ENCODE data around the gene ARID1B. TPM values are rescaled to one million over a fixed set of nuclear protein-coding genes. Genes with fewer than 3 reads are reported as not detected.

Gene ARID1B
- polyA plus RNA-seq, 1 donor, result 66.0 TPM

- no peak for DNase-seq (ENCODE audit: low read depth)
Measured at GRCh38 chr6:156905801-156906200, 128.6 kb downstream of the ARID1B start.

GRCh38 chr6:156906451-156906850, 129.3 kb downstream of the ARID1B start:
- no peak for DNase-seq (ENCODE audit: low read depth)

- DNase-seq (ENCODE audit: low read depth), result no peak
Measured at GRCh38 chr6:156909212-156910010, 132.2 kb downstream of the ARID1B start.

DNA sequence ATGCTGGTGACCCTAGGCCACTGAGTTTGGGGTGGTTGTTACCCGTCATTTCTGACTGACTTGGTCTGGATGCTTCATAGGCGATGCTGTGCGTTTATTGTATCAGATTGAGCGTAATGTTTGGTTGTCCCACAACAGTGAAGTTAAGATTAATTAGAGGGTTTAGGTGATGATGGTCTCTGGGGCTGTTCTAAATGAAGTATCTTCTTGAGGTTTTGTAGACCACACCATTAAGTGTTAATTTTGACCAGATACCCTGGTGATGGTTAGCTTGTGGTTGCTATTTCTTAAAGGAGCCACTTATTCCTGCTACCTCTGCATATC, 132.8 kb downstream of the ARID1B start:
- DNase-seq (ENCODE audit: low read depth), result no peak

DNA sequence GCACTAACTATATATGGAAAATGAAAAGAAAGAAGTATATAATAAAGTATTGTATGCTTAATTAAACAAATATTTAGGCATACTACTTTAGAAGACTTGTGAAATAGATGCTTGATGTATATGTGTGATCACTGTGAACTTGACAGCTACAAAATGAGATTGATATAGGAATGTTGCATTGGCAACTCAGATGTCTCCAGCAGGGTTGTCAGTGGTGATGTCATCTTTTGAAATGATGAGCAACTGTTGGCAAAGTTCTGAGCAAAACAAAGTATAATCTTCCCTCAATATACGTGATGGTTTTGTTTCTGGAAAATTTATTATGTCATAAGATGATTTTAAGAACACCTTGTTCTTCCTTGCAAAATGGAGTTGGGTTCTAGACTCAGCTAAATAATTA, 133.8 kb downstream of the ARID1B start:
- DNase-seq (ENCODE audit: low read depth), result no peak

DNA sequence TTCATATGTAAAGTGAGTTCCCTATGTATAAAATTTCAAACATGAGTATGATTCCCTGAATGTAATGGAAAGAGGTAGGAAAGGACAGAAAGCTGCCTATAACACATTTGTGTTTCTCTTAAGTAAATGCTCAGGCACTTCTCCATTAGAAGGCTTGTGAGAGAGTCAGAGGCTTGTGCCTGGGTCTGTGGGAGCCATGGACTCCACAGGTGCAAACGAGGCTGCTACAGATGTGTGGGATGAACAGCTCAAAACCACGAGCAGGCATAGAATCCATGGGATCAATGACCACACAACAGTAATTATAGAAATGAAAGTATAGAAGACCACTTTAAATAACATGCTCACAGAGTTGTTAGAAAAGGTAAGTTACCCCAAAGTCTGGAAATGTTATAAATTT, 134.4 kb downstream of the ARID1B start:
- DNase-seq (ENCODE audit: low read depth), result no peak

GRCh38 chr6:156912431-156912830, 135.3 kb downstream of the ARID1B start:
- DNase-seq (ENCODE audit: low read depth), result no peak

DNA sequence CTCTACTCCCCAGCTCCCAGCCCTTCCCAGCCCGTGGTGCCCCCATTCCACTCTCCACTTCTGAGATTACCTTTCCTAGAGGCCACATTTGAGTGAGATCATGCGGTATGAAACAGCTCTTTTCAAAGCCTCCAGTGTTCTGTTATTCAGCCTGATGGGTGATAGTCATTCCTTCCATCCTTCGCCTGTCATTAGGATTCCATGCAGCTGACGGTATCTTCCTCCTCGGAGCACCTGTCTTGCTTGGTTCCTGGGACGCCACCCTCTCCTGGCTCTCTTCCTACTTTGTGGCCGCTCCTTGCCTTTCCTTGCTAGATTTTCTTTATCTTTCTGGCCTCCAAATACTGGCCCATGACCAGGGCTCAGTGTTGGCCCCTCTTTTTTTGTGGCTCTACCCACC, 137.0 kb downstream of the ARID1B start:
- no peak for DNase-seq (ENCODE audit: low read depth)

GRCh38 chr6:156916130-156916801, 139.1 kb downstream of the ARID1B start:
- DNase-seq (ENCODE audit: low read depth), result no peak

- DNase-seq (ENCODE audit: low read depth), result no peak
Measured at GRCh38 chr6:156917213-156917612, 140.0 kb downstream of the ARID1B start.

- no peak for DNase-seq (ENCODE audit: low read depth)
Measured at GRCh38 chr6:156918647-156919046, 141.5 kb downstream of the ARID1B start.

- DNase-seq (ENCODE audit: low read depth), result no peak
Measured at GRCh38 chr6:156919370-156919769, 142.2 kb downstream of the ARID1B start.

DNA sequence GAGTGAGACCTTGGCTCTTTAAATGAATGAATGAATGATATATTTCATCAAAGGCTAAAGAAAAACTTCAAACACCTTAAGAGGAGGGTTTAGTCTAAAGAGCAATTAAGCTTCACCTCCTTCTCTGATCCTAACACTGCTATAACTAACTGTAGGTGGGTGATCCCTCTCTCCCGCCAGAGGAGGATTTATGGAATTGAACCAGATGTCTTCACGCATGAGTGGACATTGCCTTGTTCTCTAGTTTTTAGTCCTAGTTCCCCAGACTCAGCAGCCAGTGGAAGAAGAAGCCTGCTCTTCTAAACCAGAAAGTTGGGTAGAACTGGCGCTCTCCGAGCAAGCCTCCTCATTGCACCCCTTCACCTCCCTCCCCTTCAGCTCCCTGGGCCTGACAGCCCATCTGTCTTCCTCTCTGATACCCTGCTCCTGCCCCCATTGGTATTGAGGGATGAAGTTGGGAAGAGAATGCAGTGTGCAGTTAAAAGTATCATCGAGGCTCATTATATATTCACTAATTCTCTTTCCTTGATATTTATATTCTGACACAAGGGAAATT, 142.7 kb downstream of the ARID1B start:
- DNase-seq (ENCODE audit: low read depth), result no peak

- no peak for DNase-seq (ENCODE audit: low read depth)
Measured at GRCh38 chr6:156924246-156924645, 147.1 kb downstream of the ARID1B start.

DNA sequence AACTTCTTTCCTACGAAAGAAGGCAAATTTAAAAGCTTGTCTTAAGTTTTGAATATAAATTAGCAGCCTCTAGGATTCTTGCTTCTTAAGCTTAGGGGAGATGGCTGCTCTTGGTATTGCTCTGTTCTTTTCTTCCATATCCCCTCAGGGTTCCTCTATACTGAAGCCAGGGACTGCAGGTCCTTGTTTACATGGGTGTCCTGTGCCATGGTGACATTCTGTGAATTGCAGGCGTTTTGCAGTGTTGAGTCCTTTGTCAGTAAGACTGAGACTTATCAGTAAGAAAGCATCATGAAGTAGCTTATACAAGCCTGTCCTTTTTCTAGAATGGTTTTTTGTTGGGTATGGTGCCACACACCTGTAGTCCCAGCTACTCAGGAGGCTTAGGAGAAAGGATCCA, 147.8 kb downstream of the ARID1B start:
- DNase-seq (ENCODE audit: low read depth), result no peak

- no peak for DNase-seq (ENCODE audit: low read depth)
Measured at GRCh38 chr6:156925718-156926607, 148.8 kb downstream of the ARID1B start.

DNA sequence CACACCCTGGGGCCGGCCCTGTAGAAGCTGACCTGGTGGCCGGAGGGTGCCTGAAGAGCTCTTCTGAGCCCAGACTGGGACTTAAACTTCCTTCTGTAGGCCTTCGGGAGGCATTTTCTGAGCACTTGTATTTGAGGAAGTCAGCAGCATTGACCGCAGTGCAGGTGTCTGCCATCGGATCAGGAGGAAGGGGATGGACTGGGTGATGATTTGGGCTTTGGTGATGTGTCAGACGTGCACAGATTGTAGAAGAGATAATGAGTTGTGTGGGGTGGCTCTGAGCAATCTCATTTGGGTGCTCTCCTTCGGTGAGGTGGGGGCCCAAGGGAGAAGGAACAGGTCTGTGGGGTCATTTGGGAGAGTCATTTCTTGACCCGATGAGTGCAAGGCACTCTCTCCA, 150.9 kb downstream of the ARID1B start:
- DNase-seq (ENCODE audit: low read depth), result no peak

GRCh38 chr6:156928972-156929371, 151.8 kb downstream of the ARID1B start:
- no peak for DNase-seq (ENCODE audit: low read depth)

- no peak for DNase-seq (ENCODE audit: low read depth)
Measured at GRCh38 chr6:156931283-156931682, 154.1 kb downstream of the ARID1B start.

DNA sequence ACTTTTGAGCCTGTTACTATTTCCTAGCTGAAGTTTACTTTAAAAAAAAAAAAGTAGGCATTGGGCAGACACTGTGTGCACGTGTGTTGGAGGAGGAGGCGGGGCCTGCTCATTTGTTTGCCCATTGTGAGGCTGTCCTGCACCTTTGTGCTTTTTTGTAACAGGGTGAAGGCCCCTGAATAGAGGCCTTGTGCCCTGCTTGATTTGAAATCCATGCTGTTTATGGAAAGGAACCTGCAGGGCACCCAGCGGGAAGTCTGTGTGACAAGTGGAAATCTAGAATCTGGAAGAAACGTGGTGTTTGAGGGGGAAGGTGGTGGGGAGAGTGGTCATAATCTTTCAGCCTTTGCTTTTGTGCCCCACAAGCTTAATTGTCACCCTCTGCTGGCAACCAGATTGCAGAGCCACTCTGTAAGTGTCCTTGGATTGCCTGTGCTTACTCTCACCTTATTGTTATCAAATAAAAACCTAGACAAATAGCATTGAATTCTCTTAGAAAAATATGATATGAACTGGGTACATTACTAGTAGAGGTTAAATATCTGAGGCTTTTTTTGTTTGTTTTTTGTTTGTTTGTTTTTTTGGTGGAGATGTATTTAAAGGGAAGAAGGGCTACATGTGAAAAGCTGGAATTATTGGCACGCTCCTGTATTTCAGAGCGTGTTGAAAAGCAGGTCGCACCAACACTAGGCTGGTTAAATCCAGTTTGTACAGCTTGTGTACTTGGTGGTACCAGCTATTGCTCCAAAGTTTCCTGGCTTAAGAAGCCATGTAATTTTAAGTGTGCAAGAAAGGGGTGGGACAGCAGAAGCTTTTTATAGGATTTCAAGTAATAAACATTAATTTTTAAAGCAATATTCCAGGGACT, 156.3 kb downstream of the ARID1B start:
- DNase-seq (ENCODE audit: low read depth), result no peak

DNA sequence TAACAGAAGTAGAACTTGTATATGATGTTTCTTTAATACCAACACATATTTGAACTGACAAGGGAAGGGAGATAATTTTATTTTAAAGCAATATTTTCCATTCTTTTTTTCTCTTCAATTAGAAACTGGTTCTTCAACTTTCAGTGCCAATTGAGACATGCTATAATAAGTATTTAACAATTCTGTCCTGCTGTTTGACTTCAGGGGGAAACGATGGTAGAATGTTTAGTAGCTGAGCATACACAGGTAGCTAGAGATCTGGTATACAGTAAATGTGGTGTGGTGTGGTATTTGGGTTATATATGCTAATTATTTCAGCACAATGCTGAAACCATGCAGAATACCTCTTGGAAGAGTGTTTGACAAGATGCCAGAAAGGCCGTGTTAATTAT, 156.9 kb downstream of the ARID1B start:
- DNase-seq (ENCODE audit: low read depth), result no peak

All from forelimb muscle (tissue), 1 donor.